Kidney (tissue), 14 donors: ENCODE data around the gene MCRIP2. TPM values are rescaled to one million over a fixed set of nuclear protein-coding genes. Genes with fewer than 3 reads are reported as not detected.

ENCODE experiments used
- DNase-seq, 5 donors: peaks; one replicate each; pipeline ENCODE4 v3.0.0-alpha.2; 2013 to 2020
- FAIRE-seq: peaks from 2 replicates; lab custom pipeline; 2012; peaks lifted over from hg19 to GRCh38; lab: Jason Lieb, UNC
- H3K27ac ChIP-seq, 2 donors: one replicate each; pipeline ENCODE4 v1.7.0; 2013; ENCODE audit warnings: low read depth in 2 of 2, low read length in 2 of 2, inconsistent platforms in 1 of 2
- H3K27me3 ChIP-seq: one replicate; pipeline ENCODE4 v1.7.1; 2013; ENCODE audit warnings: low read length, inconsistent platforms; ENCODE audit not compliant: control insufficient read depth, insufficient read depth
- H3K36me3 ChIP-seq, 3 donors: one replicate each; pipeline versions ENCODE4 v1.7.0 to v1.7.1; 2013; ENCODE audit warnings: low read length in 3 of 3, control low read depth in 1 of 3, inconsistent platforms in 1 of 3; ENCODE audit not compliant: insufficient read depth in 3 of 3, control insufficient read depth in 2 of 3
- H3K4me1 ChIP-seq, 3 donors: one replicate each; pipeline versions ENCODE4 v1.7.0 to v1.7.1; 2013; ENCODE audit warnings: low read length in 3 of 3, inconsistent platforms in 1 of 3, low read depth in 1 of 3; ENCODE audit not compliant: control insufficient read depth in 2 of 3, insufficient read depth in 2 of 3
- H3K4me3 ChIP-seq, 3 donors: one replicate each; pipeline versions ENCODE4 v1.7.0 to v1.8.1; 2013; ENCODE audit warnings: low read length in 3 of 3, control low read depth in 1 of 3, inconsistent platforms in 1 of 3
- H3K9ac ChIP-seq, 3 donors: one replicate each; pipeline versions ENCODE4 v1.7.0 to v1.7.1; 2013; ENCODE audit warnings: low read length in 3 of 3, control low read depth in 1 of 3, inconsistent platforms in 1 of 3
- H3K9me3 ChIP-seq, 3 donors: one replicate each; pipeline versions ENCODE4 v1.7.0 to v1.7.1; 2013; ENCODE audit warnings: low read length in 3 of 3, control low read depth in 1 of 3, inconsistent platforms in 1 of 3; ENCODE audit not compliant: control insufficient read depth in 2 of 3, insufficient read depth in 1 of 3
- CTCF ChIP-seq: IDR thresholded peaks from 3 replicates; pipeline ENCODE4 v1.5.1; 2012; ENCODE audit warnings: mild to moderate bottlenecking, moderate library complexity, borderline replicate concordance; ENCODE audit not compliant: insufficient read depth; ENCODE audit errors: extremely low read depth
- intact Hi-C: fragments of 100-400 bp; cut with DNase I; formaldehyde crosslinking; loops from one replicate; pipeline ENCODE4 v1.11.1; 2022
- polyA plus RNA-seq: library from polyadenylated mRNA; stranded (reverse); fragments of 350-450 nt; fragmentation: Illumina TruSeq; extraction: RNeasy Lipid Tissue Mini Kit (QIAGEN cat#74804); gene quantifications from one replicate; pipeline ENCODE4 v1.2.3, GENCODE V29; 2014; ENCODE audit warnings: low read depth, low replicate concordance; ENCODE audit not compliant: insufficient read depth
- total RNA-seq: library from RNA; stranded (reverse); fragmentation: NEBNext Ultra II Directional; extraction: Animal tissue kit (Norgen Biotek cat#: 25700); gene quantifications from one replicate; pipeline ENCODE4 v1.2.1, GENCODE V29; 2021
- donor health status: control.
- donor health status: control.
- donor health status: control.
- donor health status: control.
- donor health status: control.
- donor health status: DM: yes; HTN: yes; CAD: no.
- donor health status: Normal renal cell carcinoma (clear cell type).

MCRIP2 gene
- total and polyA plus RNA-seq, 2 donors from 2014 or later, result 36.9 to 265 TPM

- DNase-seq (peak in 4 of 5 donors; percentile 57 to 85 (median 72)), FAIRE-seq (no peak)
- Histone ChIP-seq H3K27me3 (no peaks in the 10 kb centered on the region), H3K4me3 (peak overlapping the region in 1 of 3 donors; percentile 29), H3K36me3 (no peaks in the 10 kb centered on the region), H3K27ac (peak overlapping the region; percentile 82 to 94), H3K9me3 (no peaks in the 10 kb centered on the region), H3K4me1 (peaks cover 6 to 56% (median 35%) of the 10 kb centered on the region in 3 donors), H3K9ac (peak overlapping the region in 2 of 3 donors; percentile 63 to 75)
- intact Hi-C loops, result no loop called here
- no peak for TF ChIP-seq CTCF
These were observed 48.9 kb upstream of the MCRIP2 start for GRCh38 chr16:592518-593306.

- Histone ChIP-seq H3K4me3 (peak overlapping the region in 1 of 3 donors; percentile 29), H3K4me1 (peaks cover 6 to 51% (median 30%) of the 10 kb centered on the region in 3 donors), H3K36me3 (no peaks in the 10 kb centered on the region), H3K27me3 (no peaks in the 10 kb centered on the region), H3K27ac (peak overlapping the region; percentile 82 to 94), H3K9me3 (no peaks in the 10 kb centered on the region), H3K9ac (peak overlapping the region in 1 of 3 donors; percentile 65)
- FAIRE-seq (no peak), DNase-seq (peak in 1 of 5 donors; percentile 90)
- no peak for TF ChIP-seq CTCF
- intact Hi-C loops, result no loop called here
These were observed 48.2 kb upstream of the MCRIP2 start for GRCh38 chr16:593406-593805.

DNA sequence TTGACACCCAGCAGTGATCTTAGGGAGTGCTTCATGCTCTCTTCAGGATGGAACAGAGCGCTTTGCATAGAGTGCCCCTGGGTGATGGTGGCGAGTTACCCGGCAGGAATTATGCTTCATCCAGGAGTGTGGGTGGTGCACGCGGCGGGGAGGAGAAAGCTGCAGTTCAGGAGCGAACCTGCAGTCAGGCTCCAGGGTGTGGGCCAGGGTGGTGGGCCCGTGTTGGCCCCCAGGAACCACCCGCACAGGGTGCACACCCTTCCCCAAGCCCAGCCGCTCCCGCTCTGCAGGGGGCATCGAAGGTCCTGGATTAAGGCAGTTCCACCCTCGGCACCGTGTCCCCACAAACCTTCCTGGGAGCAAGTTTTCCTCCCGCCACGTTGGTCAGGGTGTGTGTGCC, 47.8 kb upstream of the MCRIP2 start:
- H3K36me3 ChIP-seq, result no peaks in the 10 kb centered on the region
- peaks cover 6 to 47% (median 30%) of the 10 kb centered on the region in 3 donors for H3K4me1 ChIP-seq
- no peaks in the 10 kb centered on the region for H3K9me3 ChIP-seq
- peak overlapping the region; percentile 82 to 94 for H3K27ac ChIP-seq
- intact Hi-C loops, result no loop called here
- H3K4me3 ChIP-seq, result peak overlapping the region in 1 of 3 donors; percentile 29
- peak overlapping the region in 1 of 3 donors; percentile 65 for H3K9ac ChIP-seq
- peak in 2 of 5 donors; percentile 41 to 72 for DNase-seq
- no peak for TF ChIP-seq CTCF
- FAIRE-seq, result no peak
- H3K27me3 ChIP-seq, result no peaks in the 10 kb centered on the region
